GM12878 (cell line): ENCODE results near the gene HSF5. TPM values are rescaled to one million over a fixed set of nuclear protein-coding genes. Genes with fewer than 3 reads are reported as not detected.
A peak's percentile ranks its signal among the peaks of the same experiment; 100 is the strongest.

Source experiments
- ATAC-seq: fragments of 200-7000 bp; cut with Tn5 transposase; 3 replicates; pipeline ENCODE4 v1.9.1; 2020; ENCODE audit warnings: mild to moderate bottlenecking, moderate library complexity
- BruUV-seq: library from RNA; stranded (reverse); fragments of 400-500 nt; replicated peaks from 2 replicates; lab custom pipeline; 2021; lab: Mats Ljungman, UMichigan
- CTCF ChIA-PET: fragments of 300-600 bp; sonication (Branson Sonifier 250); formaldehyde crosslinking; extraction: SDS; loops from one replicate; lab custom pipeline; 2021; ENCODE audit warnings: inconsistent platforms; lab: Yijun Ruan, JAX
- POLR2A ChIA-PET: fragments of 350-600 bp; formaldehyde crosslinking; extraction: SDS; loops from one replicate; lab custom pipeline; 2021; ENCODE audit warnings: inconsistent platforms; lab: Charles Lee
- RAD21 ChIA-PET: fragments of 300-600 bp; sonication (Branson Sonifier 250); formaldehyde crosslinking; loops from one replicate; lab custom pipeline; 2023; ENCODE audit warnings: antibody characterized with exemption; ENCODE audit not compliant: unreplicated experiment; lab: Charles Lee
- SMC1A ChIA-PET: fragments of 300-600 bp; sonication (Branson Sonifier 250); formaldehyde crosslinking; loops from one replicate; lab custom pipeline; 2023; ENCODE audit not compliant: unreplicated experiment, uncharacterized antibody; lab: Charles Lee
- DNase-seq: peaks from one replicate; pipeline ENCODE4 v3.0.0-alpha.2; 2011; ENCODE audit warnings: low read depth, low spot score
- FAIRE-seq: peaks from 3 replicates; lab custom pipeline; 2011; peaks lifted over from hg19 to GRCh38; lab: Jason Lieb, UNC
- H2AFZ ChIP-seq: 2 replicates; pipeline ENCODE4 v1.6.0; 2011; ENCODE audit warnings: low read depth, low read length, control low read depth; ENCODE audit not compliant: control insufficient read depth
- H3K27ac ChIP-seq: 2 replicates; pipeline ENCODE4 v1.5.1; 2011; ENCODE audit warnings: control low read depth; ENCODE audit not compliant: control insufficient read depth, insufficient read depth
- H3K27me3 ChIP-seq, 2 experiments: replicated peaks in 1 of 2; 2 replicates each; pipeline versions ENCODE4 v1.6.0 to v1.6.1; 2011; ENCODE audit warnings: low read length in 1 of 2; ENCODE audit not compliant: control insufficient read depth in 2 of 2, insufficient read depth in 2 of 2
- H3K36me3 ChIP-seq, 2 experiments: 2 replicates each; pipeline ENCODE4 v1.5.1; 2011; ENCODE audit warnings: low read length in 1 of 2; ENCODE audit not compliant: control insufficient read depth in 2 of 2, insufficient read depth in 2 of 2
- H3K4me1 ChIP-seq: 2 replicates; pipeline ENCODE4 v1.6.1; 2011; ENCODE audit warnings: mild to moderate bottlenecking, low read length, moderate library complexity, mixed read lengths; ENCODE audit not compliant: control insufficient read depth, insufficient read depth
- H3K4me2 ChIP-seq: 2 replicates; pipeline ENCODE4 v1.6.0; 2011; ENCODE audit warnings: control low read depth; ENCODE audit not compliant: control insufficient read depth, insufficient read depth
- H3K4me3 ChIP-seq: fragments of 200-600 bp; sonication (generic); 2 replicates; pipeline ENCODE4 v1.5.1; 2016
- H3K79me2 ChIP-seq: 2 replicates; pipeline ENCODE4 v1.6.0; 2011; ENCODE audit warnings: low read length; ENCODE audit not compliant: control insufficient read depth, insufficient read depth
- H3K9ac ChIP-seq: 2 replicates; pipeline ENCODE4 v1.8.0; 2011; ENCODE audit warnings: low read length, control low read depth, mixed read lengths; ENCODE audit not compliant: control insufficient read depth, insufficient read depth
- H3K9me3 ChIP-seq: replicated peaks from 3 replicates; pipeline ENCODE4 v1.5.1; 2011; ENCODE audit warnings: mild to moderate bottlenecking, low read length; ENCODE audit not compliant: control insufficient read depth, insufficient read depth
- H4K20me1 ChIP-seq: 2 replicates; pipeline ENCODE4 v1.6.0; 2011; ENCODE audit not compliant: control insufficient read depth, insufficient read depth
- CTCF ChIP-seq, 3 experiments: IDR thresholded peaks in 2 of 3; conservative IDR thresholded peaks in 1 of 3; 2 replicates each; pipeline ENCODE4 v1.5.1; 2011; ENCODE audit warnings: low read depth in 3 of 3, low read length in 3 of 3, mild to moderate bottlenecking in 3 of 3, control low read depth in 2 of 3, moderate library complexity in 2 of 3, inconsistent platforms in 1 of 3, mixed read lengths in 1 of 3; ENCODE audit not compliant: control insufficient read depth in 2 of 3, insufficient read depth in 1 of 3; ENCODE audit errors: extremely low read depth in 1 of 3
- PBX3 ChIP-seq: IDR thresholded peaks from 2 replicates; pipeline ENCODE4 v1.6.1; 2011; ENCODE audit warnings: mild to moderate bottlenecking, low read depth, low read length, moderate library complexity; ENCODE audit not compliant: insufficient replicate concordance
- SKIL ChIP-seq: fragments of 450-650 bp; IDR thresholded peaks from 2 replicates; pipeline ENCODE4 v1.6.1; 2017; ENCODE audit warnings: mild to moderate bottlenecking, low read depth, inconsistent platforms; ENCODE audit not compliant: poor library complexity, severe bottlenecking
- ZNF24 ChIP-seq: fragments of 450-650 bp; IDR thresholded peaks from 2 replicates; pipeline ENCODE4 v1.6.1; 2017; ENCODE audit warnings: antibody characterized with exemption, mild to moderate bottlenecking
- WGBS: methylation state at CpG from one replicate; pipeline ENCODE4 v1.1.6; 2016; ENCODE audit warnings: low lambda C conversion rate; ENCODE audit not compliant: insufficient replicate concordance, insufficient coverage; ENCODE audit errors: missing lambda C conversion rate; 5-methylcytosine and 5-hydroxymethylcytosine counted together
- in situ Hi-C: fragments of 300-500 bp; cut with MboI; formaldehyde crosslinking; loops from 9 replicates; pipeline ENCODE4 v1.14.3; 2018; ENCODE audit warnings: mixed read lengths
- intact Hi-C: fragments of 100-400 bp; cut with micrococcal nuclease; formaldehyde crosslinking; loops from one replicate; pipeline ENCODE4 v1.14.2; 2022; ENCODE audit not compliant: unreplicated experiment
- polyA plus RNA-seq, 11 experiments: library from polyadenylated mRNA; depleted of rRNA in 4 of 11; unstranded in 6 of 11; stranded (reverse) in 5 of 11; fragments of >200 nt; fragmentation: Nextera tagmentation in 4 of 11; fragmentation: Illumina TruSeq in 1 of 11; extraction: Ambion mirVana in 4 of 11; extraction: Trizol in 1 of 11; gene quantifications; 1 replicate in 1 of 11; 2 replicates in 10 of 11; pipeline versions ENCODE4 v1.2.1 to v1.2.3, GENCODE V29; 2011 to 2016; ENCODE audit warnings: inconsistent platforms in 2 of 11, missing spikeins in 2 of 11, low read depth in 1 of 11
- total RNA-seq, 4 experiments: library from RNA; depleted of rRNA in 3 of 4; stranded (reverse); fragments of >200 nt in 3 of 4; fragmentation: Illumina TruSeq in 1 of 4; extraction: Trizol in 1 of 4; gene quantifications; 2 replicates each; pipeline versions ENCODE4 v1.2.1 to v1.2.3, GENCODE V29; 2013 to 2021

The HSF5 gene
- total and polyA plus RNA-seq, 10 of the 15 experiments (the other 5 are each of a cell fraction or from before 2014, with no cell fraction given) = 0.02 to 0.18 (median 0.06) TPM; not detected in 4

- Histone ChIP-seq H3K27me3 (no peaks in the 10 kb centered on the region), H3K4me3 (no peak overlapping the region), H3K27ac (no peak overlapping the region), H3K4me1 (no peaks in the 10 kb centered on the region; the same call in 1 of the 2 replicates), H3K79me2 (no peaks in the 10 kb centered on the region), H2AFZ (no peak overlapping the region), H3K9ac (no peak overlapping the region), H3K9me3 (no peaks in the 10 kb centered on the region), H3K36me3 (no peaks in the 10 kb centered on the region), H3K4me2 (no peak overlapping the region), H4K20me1 (no peaks in the 10 kb centered on the region)
- ChIA-PET POLR2A (interaction anchor here (1.3 kb wide), 1 partner anchor 88 kb away, joined by 3 read pairs; no protein-coding TSS in a partner anchor), CTCF (interaction anchor here (0.6 to 5.9 kb wide), 14 partner anchors 11 to 596 kb away, joined by 3 to 23 read pairs (median 4); partner anchors contain the start of gene RNF43), RAD21 (interaction anchor here (1.1 to 1.2 kb wide), 3 partner anchors 14 to 119 kb away, joined by 3 to 5 read pairs (median 3); no protein-coding TSS in a partner anchor), SMC1A (interaction anchor here (0.8 to 1.9 kb wide), 7 partner anchors 16 to 181 kb away, joined by 3 to 15 read pairs (median 4); partner anchors contain the start of gene RNF43)
- no peak for DNase-seq
- WGBS = 70% methylated on average over 7 of the region's 7 CpGs
- intact Hi-C loops = no loop called here
- in situ Hi-C loops = no loop called here
- 0 out of 3 replicates have a peak, but pooled peaks have one; percentile 29 for ATAC-seq
- TF ChIP-seq SKIL = no peak
- peak; percentile 88 for TF ChIP-seq ZNF24
- 0 out of 6 replicates have a peak, but pooled peaks of 1 of the 3 experiments have one; percentile 14 for TF ChIP-seq CTCF (IDR thresholded peaks at IDR 0.05 in 2 of 3, conservative IDR thresholded peaks at IDR 0.05 in 1 of 3; ENCODE audit: control insufficient read depth in 2 of 3, extremely low read depth in 1 of 3, insufficient read depth in 1 of 3, low read depth in 3 of 3, low read length in 3 of 3)
- TF ChIP-seq PBX3 = no peak
- BruUV-seq = no TSS peak
- FAIRE-seq = no peak
These were observed 55.2 kb downstream of the HSF5 start for GRCh38 chr17:58432806-58433573.
